GM12864 (cell line): ENCODE data around the gene TTC19.

Experiments
- DNase-seq: peaks from one replicate; pipeline ENCODE4 v3.0.0-alpha.2; 2011; ENCODE audit warnings: low read depth
- H3K4me3 ChIP-seq: 2 replicates; pipeline ENCODE4 v1.5.1; 2011; ENCODE audit warnings: mild to moderate bottlenecking, low read depth, low read length, control low read depth
- TF ChIP-seq, protein P1 (sequence below): IDR thresholded peaks from 2 replicates; pipeline ENCODE4 v1.5.1; 2011; ENCODE audit warnings: low read depth, mild to moderate bottlenecking, moderate library complexity, low read length, control low read depth, inconsistent platforms; ENCODE audit errors: missing control alignments

The TTC19 gene

DNA sequence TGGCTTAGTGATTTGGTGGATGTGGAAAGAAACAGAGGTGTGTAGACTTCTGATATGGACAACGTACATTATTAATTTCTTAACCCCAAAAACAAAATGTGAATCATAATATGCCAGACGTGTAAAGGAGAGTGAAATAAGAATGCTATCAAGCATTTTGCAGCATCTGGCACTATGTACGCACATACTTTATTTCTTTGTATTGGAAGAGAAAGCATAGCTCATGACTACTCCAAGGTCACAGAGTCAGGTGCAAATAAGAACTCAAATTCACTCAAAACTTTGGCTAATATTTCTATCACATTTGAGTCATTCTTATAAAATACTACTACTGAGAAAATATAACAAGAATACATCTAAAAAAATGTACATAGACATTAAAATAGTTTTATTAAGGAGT lies 74.8 kb downstream of the TTC19 start:
- TF ChIP-seq, protein P1, sequence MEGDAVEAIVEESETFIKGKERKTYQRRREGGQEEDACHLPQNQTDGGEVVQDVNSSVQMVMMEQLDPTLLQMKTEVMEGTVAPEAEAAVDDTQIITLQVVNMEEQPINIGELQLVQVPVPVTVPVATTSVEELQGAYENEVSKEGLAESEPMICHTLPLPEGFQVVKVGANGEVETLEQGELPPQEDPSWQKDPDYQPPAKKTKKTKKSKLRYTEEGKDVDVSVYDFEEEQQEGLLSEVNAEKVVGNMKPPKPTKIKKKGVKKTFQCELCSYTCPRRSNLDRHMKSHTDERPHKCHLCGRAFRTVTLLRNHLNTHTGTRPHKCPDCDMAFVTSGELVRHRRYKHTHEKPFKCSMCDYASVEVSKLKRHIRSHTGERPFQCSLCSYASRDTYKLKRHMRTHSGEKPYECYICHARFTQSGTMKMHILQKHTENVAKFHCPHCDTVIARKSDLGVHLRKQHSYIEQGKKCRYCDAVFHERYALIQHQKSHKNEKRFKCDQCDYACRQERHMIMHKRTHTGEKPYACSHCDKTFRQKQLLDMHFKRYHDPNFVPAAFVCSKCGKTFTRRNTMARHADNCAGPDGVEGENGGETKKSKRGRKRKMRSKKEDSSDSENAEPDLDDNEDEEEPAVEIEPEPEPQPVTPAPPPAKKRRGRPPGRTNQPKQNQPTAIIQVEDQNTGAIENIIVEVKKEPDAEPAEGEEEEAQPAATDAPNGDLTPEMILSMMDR = no peak
- H3K4me3 ChIP-seq = no peak overlapping the region
- DNase-seq = no peak

- TF ChIP-seq, protein P1 = no peak
- no peak overlapping the region for H3K4me3 ChIP-seq
- no peak for DNase-seq
Observed at GRCh38 chr17:16075949-16076348, 76.3 kb downstream of the TTC19 start.
